HepG2 (cell line): ENCODE results near the gene TRMT112.

Experiments
- CREB1 ChIP-seq, 2 experiments: fragments of 450-650 bp in 1 of 2; IDR thresholded peaks; 2 replicates each; pipeline ENCODE4 v1.6.1; 2016 to 2017; ENCODE audit warnings: control low read depth in 1 of 2, mild to moderate bottlenecking in 1 of 2, missing compliant biosample characterization in 1 of 2, missing genetic modification characterization in 1 of 2
- ELF4 ChIP-seq: sonication (generic); formaldehyde crosslinking; IDR thresholded peaks from 2 replicates; pipeline ENCODE4 v1.5.0; 2020; ENCODE audit warnings: missing genetic modification reagents, mild to moderate bottlenecking, moderate library complexity, borderline replicate concordance
- EP300 ChIP-seq, 3 experiments: sonication (generic) in 1 of 3; formaldehyde crosslinking in 1 of 3; IDR thresholded peaks; 2 replicates each; pipeline versions ENCODE4 v1.5.1 to v1.6.1; 2011 to 2020; ENCODE audit warnings: low read depth in 2 of 3, low read length in 2 of 3, borderline replicate concordance in 1 of 3, improper control_type of control experiment in 1 of 3, mild to moderate bottlenecking in 1 of 3, missing genetic modification reagents in 1 of 3, moderate library complexity in 1 of 3
- KDM5A ChIP-seq: fragments of 200-600 bp; sonication (generic); IDR thresholded peaks from 2 replicates; pipeline ENCODE4 v1.7.0; 2018; ENCODE audit warnings: antibody characterized with exemption, mild to moderate bottlenecking, low read length, borderline replicate concordance
- TARDBP ChIP-seq: sonication (generic); formaldehyde crosslinking; IDR thresholded peaks from 2 replicates; pipeline ENCODE4 v1.8.0; 2022; ENCODE audit warnings: mild to moderate bottlenecking, missing genetic modification reagents
- ZEB1 ChIP-seq: IDR thresholded peaks from 2 replicates; pipeline ENCODE4 v1.6.1; 2012; ENCODE audit warnings: mild to moderate bottlenecking, low read depth, inconsistent platforms; ENCODE audit not compliant: insufficient replicate concordance
- TF ChIP-seq, protein P1 (sequence below): sonication (generic); formaldehyde crosslinking; IDR thresholded peaks from 2 replicates; pipeline ENCODE4 v1.5.0; 2020; ENCODE audit warnings: mild to moderate bottlenecking, missing genetic modification reagents
- TF ChIP-seq, protein P2 (sequence below): sonication (generic); formaldehyde crosslinking; IDR thresholded peaks from 2 replicates; pipeline ENCODE4 v1.5.0; 2020; ENCODE audit warnings: mild to moderate bottlenecking, missing genetic modification reagents, moderate library complexity
- TF ChIP-seq, protein P3 (sequence below): sonication (generic); formaldehyde crosslinking; IDR thresholded peaks from 2 replicates; pipeline ENCODE4 v1.4.0; 2020; ENCODE audit warnings: missing genetic modification reagents
- TF ChIP-seq, protein P4 (sequence below): sonication (generic); formaldehyde crosslinking; conservative IDR thresholded peaks from 2 replicates; pipeline ENCODE4 v1.4.0; 2020; ENCODE audit warnings: missing genetic modification reagents
- TF ChIP-seq, protein P5 (sequence below): sonication (generic); formaldehyde crosslinking; IDR thresholded peaks from 2 replicates; pipeline ENCODE4 v1.8.1; 2023; ENCODE audit warnings: missing genetic modification reagents, inconsistent platforms, borderline replicate concordance

DNA sequence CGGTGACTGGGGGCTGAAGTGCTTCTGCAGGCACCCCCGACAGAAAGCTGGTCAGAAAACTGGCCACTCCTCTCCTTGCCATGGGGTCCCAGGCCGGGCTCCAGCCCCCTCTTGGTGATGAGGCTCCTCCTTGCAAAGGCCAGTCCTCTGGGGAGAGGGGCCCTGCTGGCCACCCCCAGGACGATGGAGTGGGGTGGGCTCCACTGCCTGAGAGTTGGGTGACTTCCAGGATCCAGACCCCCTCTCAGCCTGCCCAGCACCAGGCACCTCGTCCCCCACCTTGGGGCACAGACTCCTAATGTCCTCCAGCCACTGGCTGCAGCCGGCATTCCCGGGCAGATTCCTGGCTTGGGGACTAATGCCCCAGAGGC, 41.2 kb upstream of the TRMT112 start:
- TF ChIP-seq, protein P1, sequence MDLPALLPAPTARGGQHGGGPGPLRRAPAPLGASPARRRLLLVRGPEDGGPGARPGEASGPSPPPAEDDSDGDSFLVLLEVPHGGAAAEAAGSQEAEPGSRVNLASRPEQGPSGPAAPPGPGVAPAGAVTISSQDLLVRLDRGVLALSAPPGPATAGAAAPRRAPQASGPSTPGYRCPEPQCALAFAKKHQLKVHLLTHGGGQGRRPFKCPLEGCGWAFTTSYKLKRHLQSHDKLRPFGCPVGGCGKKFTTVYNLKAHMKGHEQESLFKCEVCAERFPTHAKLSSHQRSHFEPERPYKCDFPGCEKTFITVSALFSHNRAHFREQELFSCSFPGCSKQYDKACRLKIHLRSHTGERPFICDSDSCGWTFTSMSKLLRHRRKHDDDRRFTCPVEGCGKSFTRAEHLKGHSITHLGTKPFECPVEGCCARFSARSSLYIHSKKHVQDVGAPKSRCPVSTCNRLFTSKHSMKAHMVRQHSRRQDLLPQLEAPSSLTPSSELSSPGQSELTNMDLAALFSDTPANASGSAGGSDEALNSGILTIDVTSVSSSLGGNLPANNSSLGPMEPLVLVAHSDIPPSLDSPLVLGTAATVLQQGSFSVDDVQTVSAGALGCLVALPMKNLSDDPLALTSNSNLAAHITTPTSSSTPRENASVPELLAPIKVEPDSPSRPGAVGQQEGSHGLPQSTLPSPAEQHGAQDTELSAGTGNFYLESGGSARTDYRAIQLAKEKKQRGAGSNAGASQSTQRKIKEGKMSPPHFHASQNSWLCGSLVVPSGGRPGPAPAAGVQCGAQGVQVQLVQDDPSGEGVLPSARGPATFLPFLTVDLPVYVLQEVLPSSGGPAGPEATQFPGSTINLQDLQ: no peak
- TF ChIP-seq, protein P2, sequence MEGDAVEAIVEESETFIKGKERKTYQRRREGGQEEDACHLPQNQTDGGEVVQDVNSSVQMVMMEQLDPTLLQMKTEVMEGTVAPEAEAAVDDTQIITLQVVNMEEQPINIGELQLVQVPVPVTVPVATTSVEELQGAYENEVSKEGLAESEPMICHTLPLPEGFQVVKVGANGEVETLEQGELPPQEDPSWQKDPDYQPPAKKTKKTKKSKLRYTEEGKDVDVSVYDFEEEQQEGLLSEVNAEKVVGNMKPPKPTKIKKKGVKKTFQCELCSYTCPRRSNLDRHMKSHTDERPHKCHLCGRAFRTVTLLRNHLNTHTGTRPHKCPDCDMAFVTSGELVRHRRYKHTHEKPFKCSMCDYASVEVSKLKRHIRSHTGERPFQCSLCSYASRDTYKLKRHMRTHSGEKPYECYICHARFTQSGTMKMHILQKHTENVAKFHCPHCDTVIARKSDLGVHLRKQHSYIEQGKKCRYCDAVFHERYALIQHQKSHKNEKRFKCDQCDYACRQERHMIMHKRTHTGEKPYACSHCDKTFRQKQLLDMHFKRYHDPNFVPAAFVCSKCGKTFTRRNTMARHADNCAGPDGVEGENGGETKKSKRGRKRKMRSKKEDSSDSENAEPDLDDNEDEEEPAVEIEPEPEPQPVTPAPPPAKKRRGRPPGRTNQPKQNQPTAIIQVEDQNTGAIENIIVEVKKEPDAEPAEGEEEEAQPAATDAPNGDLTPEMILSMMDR (CRISPR knock-in tag): no peak
- TF ChIP-seq, protein P3, sequence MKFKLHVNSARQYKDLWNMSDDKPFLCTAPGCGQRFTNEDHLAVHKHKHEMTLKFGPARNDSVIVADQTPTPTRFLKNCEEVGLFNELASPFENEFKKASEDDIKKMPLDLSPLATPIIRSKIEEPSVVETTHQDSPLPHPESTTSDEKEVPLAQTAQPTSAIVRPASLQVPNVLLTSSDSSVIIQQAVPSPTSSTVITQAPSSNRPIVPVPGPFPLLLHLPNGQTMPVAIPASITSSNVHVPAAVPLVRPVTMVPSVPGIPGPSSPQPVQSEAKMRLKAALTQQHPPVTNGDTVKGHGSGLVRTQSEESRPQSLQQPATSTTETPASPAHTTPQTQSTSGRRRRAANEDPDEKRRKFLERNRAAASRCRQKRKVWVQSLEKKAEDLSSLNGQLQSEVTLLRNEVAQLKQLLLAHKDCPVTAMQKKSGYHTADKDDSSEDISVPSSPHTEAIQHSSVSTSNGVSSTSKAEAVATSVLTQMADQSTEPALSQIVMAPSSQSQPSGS (CRISPR knock-in tag): no peak
- TF ChIP-seq ELF4 (CRISPR knock-in tag) (no peak), TARDBP (no peak), CREB1 (IDR thresholded peaks at IDR 0.05) (no peak), CREB1 (CRISPR knock-in tag; IDR thresholded peaks at IDR 0.05) (no peak), ZEB1 (no peak), EP300 (IDR thresholded peaks at IDR 0.05; ENCODE audit: low read depth in 2 of 2, low read length in 2 of 2) (no peak), EP300 (CRISPR knock-in tag; IDR thresholded peaks at IDR 0.05; ENCODE audit: borderline replicate concordance) (no peak), KDM5A (no peak)
- TF ChIP-seq, protein P4, sequence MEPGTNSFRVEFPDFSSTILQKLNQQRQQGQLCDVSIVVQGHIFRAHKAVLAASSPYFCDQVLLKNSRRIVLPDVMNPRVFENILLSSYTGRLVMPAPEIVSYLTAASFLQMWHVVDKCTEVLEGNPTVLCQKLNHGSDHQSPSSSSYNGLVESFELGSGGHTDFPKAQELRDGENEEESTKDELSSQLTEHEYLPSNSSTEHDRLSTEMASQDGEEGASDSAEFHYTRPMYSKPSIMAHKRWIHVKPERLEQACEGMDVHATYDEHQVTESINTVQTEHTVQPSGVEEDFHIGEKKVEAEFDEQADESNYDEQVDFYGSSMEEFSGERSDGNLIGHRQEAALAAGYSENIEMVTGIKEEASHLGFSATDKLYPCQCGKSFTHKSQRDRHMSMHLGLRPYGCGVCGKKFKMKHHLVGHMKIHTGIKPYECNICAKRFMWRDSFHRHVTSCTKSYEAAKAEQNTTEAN: no peak
- TF ChIP-seq, protein P5, sequence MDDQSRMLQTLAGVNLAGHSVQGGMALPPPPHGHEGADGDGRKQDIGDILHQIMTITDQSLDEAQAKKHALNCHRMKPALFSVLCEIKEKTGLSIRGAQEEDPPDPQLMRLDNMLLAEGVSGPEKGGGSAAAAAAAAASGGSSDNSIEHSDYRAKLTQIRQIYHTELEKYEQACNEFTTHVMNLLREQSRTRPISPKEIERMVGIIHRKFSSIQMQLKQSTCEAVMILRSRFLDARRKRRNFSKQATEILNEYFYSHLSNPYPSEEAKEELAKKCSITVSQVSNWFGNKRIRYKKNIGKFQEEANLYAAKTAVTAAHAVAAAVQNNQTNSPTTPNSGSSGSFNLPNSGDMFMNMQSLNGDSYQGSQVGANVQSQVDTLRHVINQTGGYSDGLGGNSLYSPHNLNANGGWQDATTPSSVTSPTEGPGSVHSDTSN: no peak
